ENCODE data around the gene PDAP1. TPM values are rescaled to one million over a fixed set of nuclear protein-coding genes. Genes with fewer than 3 reads are reported as not detected.
A peak's percentile ranks its signal among the peaks of the same experiment; 100 is the strongest.

Gene PDAP1
- total and polyA plus RNA-seq, 10 of the 15 experiments (the other 5 are each of a cell fraction or from before 2014, with no cell fraction given) = 6.6 to 200 (median 87.7) TPM

DNA sequence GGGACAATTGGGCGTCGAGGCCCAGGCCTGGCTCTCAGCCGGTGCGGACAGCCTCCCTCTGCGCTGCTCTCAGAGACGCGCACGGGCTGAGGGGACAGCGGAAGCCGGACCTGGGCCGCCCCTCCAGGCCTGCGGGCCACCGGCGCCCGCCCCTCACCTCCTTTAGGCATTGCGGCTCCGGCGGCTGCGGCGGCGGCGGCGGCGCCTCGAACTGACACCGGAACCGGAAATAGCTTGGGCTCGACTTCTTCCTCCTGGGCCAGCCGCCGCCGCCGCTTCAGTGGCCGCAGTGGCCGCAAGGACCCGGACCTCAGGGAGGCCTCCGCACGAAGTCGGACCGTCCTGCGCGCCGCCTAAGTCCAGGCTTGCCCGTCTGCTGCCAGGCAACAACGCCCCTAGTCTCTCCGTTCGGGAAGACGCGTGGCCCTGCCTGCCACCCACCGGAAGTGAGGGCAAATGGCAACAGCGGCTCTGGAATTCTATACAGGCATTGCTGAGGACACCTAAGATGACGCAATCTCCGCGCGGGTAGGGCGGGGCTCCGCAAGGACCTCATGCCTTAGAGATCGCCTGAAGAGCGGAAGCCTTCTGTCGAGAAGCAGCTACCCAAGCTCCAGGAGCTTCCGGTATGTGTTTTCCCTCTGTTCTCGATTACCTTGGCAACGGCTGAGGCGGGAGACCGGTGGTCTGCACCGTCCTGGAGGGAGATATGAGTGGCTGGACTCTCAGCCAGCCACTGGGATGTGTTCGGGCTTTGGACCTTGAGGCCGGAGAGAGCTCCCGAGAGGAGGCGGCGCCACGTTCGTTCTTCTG lies at the start of gene PDAP1, which contains the start of gene BUD31 (continued):
- TF ChIP-seq, protein P1, sequence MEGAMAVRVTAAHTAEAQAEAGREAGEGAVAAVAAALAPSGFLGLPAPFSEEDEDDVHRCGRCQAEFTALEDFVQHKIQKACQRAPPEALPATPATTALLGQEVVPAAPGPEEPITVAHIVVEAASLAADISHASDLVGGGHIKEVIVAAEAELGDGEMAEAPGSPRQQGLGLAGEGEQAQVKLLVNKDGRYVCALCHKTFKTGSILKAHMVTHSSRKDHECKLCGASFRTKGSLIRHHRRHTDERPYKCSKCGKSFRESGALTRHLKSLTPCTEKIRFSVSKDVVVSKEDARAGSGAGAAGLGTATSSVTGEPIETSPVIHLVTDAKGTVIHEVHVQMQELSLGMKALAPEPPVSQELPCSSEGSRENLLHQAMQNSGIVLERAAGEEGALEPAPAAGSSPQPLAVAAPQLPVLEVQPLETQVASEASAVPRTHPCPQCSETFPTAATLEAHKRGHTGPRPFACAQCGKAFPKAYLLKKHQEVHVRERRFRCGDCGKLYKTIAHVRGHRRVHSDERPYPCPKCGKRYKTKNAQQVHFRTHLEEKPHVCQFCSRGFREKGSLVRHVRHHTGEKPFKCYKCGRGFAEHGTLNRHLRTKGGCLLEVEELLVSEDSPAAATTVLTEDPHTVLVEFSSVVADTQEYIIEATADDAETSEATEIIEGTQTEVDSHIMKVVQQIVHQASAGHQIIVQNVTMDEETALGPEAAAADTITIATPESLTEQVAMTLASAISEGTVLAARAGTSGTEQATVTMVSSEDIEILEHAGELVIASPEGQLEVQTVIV (IDR thresholded peaks at IDR 0.05; ENCODE audit: borderline replicate concordance, partially characterized antibody) = no peak
- TF ChIP-seq RCOR1 (conservative IDR thresholded peaks at IDR 0.05; ENCODE audit: low read depth, low read length) = no peak
- no peak for TF ChIP-seq RAD51 (IDR thresholded peaks at IDR 0.05)
- TF ChIP-seq, protein P2, sequence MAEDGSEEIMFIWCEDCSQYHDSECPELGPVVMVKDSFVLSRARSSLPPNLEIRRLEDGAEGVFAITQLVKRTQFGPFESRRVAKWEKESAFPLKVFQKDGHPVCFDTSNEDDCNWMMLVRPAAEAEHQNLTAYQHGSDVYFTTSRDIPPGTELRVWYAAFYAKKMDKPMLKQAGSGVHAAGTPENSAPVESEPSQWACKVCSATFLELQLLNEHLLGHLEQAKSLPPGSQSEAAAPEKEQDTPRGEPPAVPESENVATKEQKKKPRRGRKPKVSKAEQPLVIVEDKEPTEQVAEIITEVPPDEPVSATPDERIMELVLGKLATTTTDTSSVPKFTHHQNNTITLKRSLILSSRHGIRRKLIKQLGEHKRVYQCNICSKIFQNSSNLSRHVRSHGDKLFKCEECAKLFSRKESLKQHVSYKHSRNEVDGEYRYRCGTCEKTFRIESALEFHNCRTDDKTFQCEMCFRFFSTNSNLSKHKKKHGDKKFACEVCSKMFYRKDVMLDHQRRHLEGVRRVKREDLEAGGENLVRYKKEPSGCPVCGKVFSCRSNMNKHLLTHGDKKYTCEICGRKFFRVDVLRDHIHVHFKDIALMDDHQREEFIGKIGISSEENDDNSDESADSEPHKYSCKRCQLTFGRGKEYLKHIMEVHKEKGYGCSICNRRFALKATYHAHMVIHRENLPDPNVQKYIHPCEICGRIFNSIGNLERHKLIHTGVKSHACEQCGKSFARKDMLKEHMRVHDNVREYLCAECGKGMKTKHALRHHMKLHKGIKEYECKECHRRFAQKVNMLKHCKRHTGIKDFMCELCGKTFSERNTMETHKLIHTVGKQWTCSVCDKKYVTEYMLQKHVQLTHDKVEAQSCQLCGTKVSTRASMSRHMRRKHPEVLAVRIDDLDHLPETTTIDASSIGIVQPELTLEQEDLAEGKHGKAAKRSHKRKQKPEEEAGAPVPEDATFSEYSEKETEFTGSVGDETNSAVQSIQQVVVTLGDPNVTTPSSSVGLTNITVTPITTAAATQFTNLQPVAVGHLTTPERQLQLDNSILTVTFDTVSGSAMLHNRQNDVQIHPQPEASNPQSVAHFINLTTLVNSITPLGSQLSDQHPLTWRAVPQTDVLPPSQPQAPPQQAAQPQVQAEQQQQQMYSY (CRISPR knock-in tag; IDR thresholded peaks at IDR 0.05) = no peak
- TF ChIP-seq, protein P3, sequence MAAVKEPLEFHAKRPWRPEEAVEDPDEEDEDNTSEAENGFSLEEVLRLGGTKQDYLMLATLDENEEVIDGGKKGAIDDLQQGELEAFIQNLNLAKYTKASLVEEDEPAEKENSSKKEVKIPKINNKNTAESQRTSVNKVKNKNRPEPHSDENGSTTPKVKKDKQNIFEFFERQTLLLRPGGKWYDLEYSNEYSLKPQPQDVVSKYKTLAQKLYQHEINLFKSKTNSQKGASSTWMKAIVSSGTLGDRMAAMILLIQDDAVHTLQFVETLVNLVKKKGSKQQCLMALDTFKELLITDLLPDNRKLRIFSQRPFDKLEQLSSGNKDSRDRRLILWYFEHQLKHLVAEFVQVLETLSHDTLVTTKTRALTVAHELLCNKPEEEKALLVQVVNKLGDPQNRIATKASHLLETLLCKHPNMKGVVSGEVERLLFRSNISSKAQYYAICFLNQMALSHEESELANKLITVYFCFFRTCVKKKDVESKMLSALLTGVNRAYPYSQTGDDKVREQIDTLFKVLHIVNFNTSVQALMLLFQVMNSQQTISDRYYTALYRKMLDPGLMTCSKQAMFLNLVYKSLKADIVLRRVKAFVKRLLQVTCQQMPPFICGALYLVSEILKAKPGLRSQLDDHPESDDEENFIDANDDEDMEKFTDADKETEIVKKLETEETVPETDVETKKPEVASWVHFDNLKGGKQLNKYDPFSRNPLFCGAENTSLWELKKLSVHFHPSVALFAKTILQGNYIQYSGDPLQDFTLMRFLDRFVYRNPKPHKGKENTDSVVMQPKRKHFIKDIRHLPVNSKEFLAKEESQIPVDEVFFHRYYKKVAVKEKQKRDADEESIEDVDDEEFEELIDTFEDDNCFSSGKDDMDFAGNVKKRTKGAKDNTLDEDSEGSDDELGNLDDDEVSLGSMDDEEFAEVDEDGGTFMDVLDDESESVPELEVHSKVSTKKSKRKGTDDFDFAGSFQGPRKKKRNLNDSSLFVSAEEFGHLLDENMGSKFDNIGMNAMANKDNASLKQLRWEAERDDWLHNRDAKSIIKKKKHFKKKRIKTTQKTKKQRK (IDR thresholded peaks at IDR 0.05; ENCODE audit: low read depth, low read length) = no peak
- 0 out of 2 replicates have a peak, but pooled peaks have one; percentile 17 for TF ChIP-seq RFX5 (IDR thresholded peaks at IDR 0.05; ENCODE audit: low read depth, low read length)
- 0 out of 2 replicates have a peak, but pooled peaks have one; percentile 20 for TF ChIP-seq TCF12 (IDR thresholded peaks at IDR 0.05; ENCODE audit: low read depth, low read length)
- no peak for TF ChIP-seq CBX3 (IDR thresholded peaks at IDR 0.05; ENCODE audit: borderline replicate concordance, low read depth)
- TF ChIP-seq MXI1 (IDR thresholded peaks at IDR 0.05; ENCODE audit: low read depth, low read length) = 0 out of 2 replicates have a peak, but pooled peaks have one; percentile 26
- peak; percentile 57; the same call in 1 of the 2 replicates for TF ChIP-seq BACH1 (IDR thresholded peaks at IDR 0.05; ENCODE audit: borderline replicate concordance)
- peak in 1 of 2 experiments; percentile 99; a peak in 2 of 4 replicates for TF ChIP-seq CEBPB (IDR thresholded peaks at IDR 0.05; ENCODE audit: borderline replicate concordance in 1 of 2, low read depth in 2 of 2, low read length in 2 of 2)
- no peak for TF ChIP-seq SMC3 (IDR thresholded peaks at IDR 0.05; ENCODE audit: borderline replicate concordance, low read length)
- TF ChIP-seq, protein P4, sequence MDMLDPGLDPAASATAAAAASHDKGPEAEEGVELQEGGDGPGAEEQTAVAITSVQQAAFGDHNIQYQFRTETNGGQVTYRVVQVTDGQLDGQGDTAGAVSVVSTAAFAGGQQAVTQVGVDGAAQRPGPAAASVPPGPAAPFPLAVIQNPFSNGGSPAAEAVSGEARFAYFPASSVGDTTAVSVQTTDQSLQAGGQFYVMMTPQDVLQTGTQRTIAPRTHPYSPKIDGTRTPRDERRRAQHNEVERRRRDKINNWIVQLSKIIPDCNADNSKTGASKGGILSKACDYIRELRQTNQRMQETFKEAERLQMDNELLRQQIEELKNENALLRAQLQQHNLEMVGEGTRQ (IDR thresholded peaks at IDR 0.05; ENCODE audit: borderline replicate concordance, low read depth, low read length) = no peak
- TF ChIP-seq KLF5 (IDR thresholded peaks at IDR 0.05; ENCODE audit: partially characterized antibody) = peak; percentile 93
- peak; percentile 78 for TF ChIP-seq CHD2 (IDR thresholded peaks at IDR 0.05; ENCODE audit: borderline replicate concordance, low read depth, low read length)
- TF ChIP-seq MEF2A (IDR thresholded peaks at IDR 0.05; ENCODE audit: insufficient read depth, low read depth, low read length) = no peak
- TF ChIP-seq EZH2 (IDR thresholded peaks at IDR 0.05; ENCODE audit: borderline replicate concordance, control insufficient read depth, low read depth, low read length) = no peak
- peak; percentile 4 to 9; a peak in 3 of 4 replicates for TF ChIP-seq IKZF2 (IDR thresholded peaks at IDR 0.05)
